GM18520 (cell line): ENCODE data around the gene UQCRQ.
"Not testable (repeated sequence)": the region's sequence is repeated elsewhere in the genome, so short reads cannot be mapped to it uniquely, and the experiment has no call there.

Experiments
- ATAC-seq: cut with Tn5 transposase; IDR thresholded peaks from one replicate; pipeline ENCODE4 v1.9.1; 2021; ENCODE audit not compliant: unreplicated experiment

Gene UQCRQ

GRCh38 chr5:132832612-132833011 is 33.8 kb upstream of the UQCRQ start:
- no peak for ATAC-seq

GRCh38 chr5:132834057-132834456 is 32.4 kb upstream of the UQCRQ start:
- no peak for ATAC-seq

GRCh38 chr5:132836852-132837251 is 29.6 kb upstream of the UQCRQ start:
- ATAC-seq: no peak

- ATAC-seq: no peak
Observed at GRCh38 chr5:132837868-132838267, 28.6 kb upstream of the UQCRQ start.

- ATAC-seq: no peak
Observed at GRCh38 chr5:132838516-132839282, 27.7 kb upstream of the UQCRQ start.

- no peak for ATAC-seq
Observed at GRCh38 chr5:132839426-132840301, 26.8 kb upstream of the UQCRQ start.

- no peak for ATAC-seq
Observed at GRCh38 chr5:132840313-132840712, 26.1 kb upstream of the UQCRQ start.

GRCh38 chr5:132840896-132841295 is 25.5 kb upstream of the UQCRQ start:
- no peak for ATAC-seq

- no peak for ATAC-seq
Observed at GRCh38 chr5:132841305-132841704, 25.1 kb upstream of the UQCRQ start.

- no peak for ATAC-seq
Observed at GRCh38 chr5:132848270-132848669, 18.2 kb upstream of the UQCRQ start.

- ATAC-seq: no peak
Observed at GRCh38 chr5:132849347-132849746, 17.1 kb upstream of the UQCRQ start.

- no peak for ATAC-seq
Observed at GRCh38 chr5:132850066-132850465, 16.4 kb upstream of the UQCRQ start.

- ATAC-seq: no peak
Observed at GRCh38 chr5:132853323-132853722, 13.1 kb upstream of the UQCRQ start.

- no peak for ATAC-seq
Observed at GRCh38 chr5:132853790-132854189, 12.7 kb upstream of the UQCRQ start.

GRCh38 chr5:132854301-132854700 is 12.1 kb upstream of the UQCRQ start:
- no peak for ATAC-seq

GRCh38 chr5:132854992-132855391 is 11.4 kb upstream of the UQCRQ start:
- ATAC-seq: not testable (repeated sequence)

- no peak for ATAC-seq
Observed at GRCh38 chr5:132856011-132856410, 10.4 kb upstream of the UQCRQ start.

- ATAC-seq: no peak
Observed at GRCh38 chr5:132859889-132860437, 6.5 kb upstream of the UQCRQ start.

- no peak for ATAC-seq
Observed at GRCh38 chr5:132860742-132861141, 5.7 kb upstream of the UQCRQ start.

GRCh38 chr5:132865668-132866341 is 637 bp upstream of the UQCRQ start:
- ATAC-seq: no peak

- ATAC-seq: no peak
Observed at GRCh38 chr5:132867046-132867451, 607 bp downstream of the UQCRQ start.
